Measurements from ENCODE around the gene VPS37B.
A peak's percentile ranks its signal among the peaks of the same experiment; 100 is the strongest.
"Not testable (repeated sequence)": the region's sequence is repeated elsewhere in the genome, so short reads cannot be mapped to it uniquely, and the experiment has no call there.

The VPS37B gene

GRCh38 chr12:122876731-122877130 is 19.2 kb downstream of the VPS37B start:
- no peak for DNase-seq (ENCODE audit: low spot score)

GRCh38 chr12:122876281-122876680 is 19.6 kb downstream of the VPS37B start:
- not testable (repeated sequence) for DNase-seq (ENCODE audit: low spot score)

More at GRCh38 chr12:122876731-122877130, 19.2 kb downstream of the VPS37B start:
- no peak for TF ChIP-seq CTCF (IDR thresholded peaks at IDR 0.05; ENCODE audit: extremely low read depth, missing control alignments)

GRCh38 chr12:122875590-122876220 is 20.2 kb downstream of the VPS37B start:
- no peak for TF ChIP-seq CTCF (IDR thresholded peaks at IDR 0.05; ENCODE audit: extremely low read depth, missing control alignments)
- peak; percentile 58 for DNase-seq (ENCODE audit: low spot score)

GRCh38 chr12:122874081-122874480 is 21.8 kb downstream of the VPS37B start:
- no peak for TF ChIP-seq CTCF (IDR thresholded peaks at IDR 0.05; ENCODE audit: extremely low read depth, missing control alignments)

GRCh38 chr12:122873540-122873939 is 22.4 kb downstream of the VPS37B start:
- no peak for DNase-seq (ENCODE audit: low spot score)
- no peak for TF ChIP-seq CTCF (IDR thresholded peaks at IDR 0.05; ENCODE audit: extremely low read depth, missing control alignments)

More at GRCh38 chr12:122874081-122874480, 21.8 kb downstream of the VPS37B start:
- DNase-seq (ENCODE audit: low spot score) = no peak

GRCh38 chr12:122872815-122873361 is 23.0 kb downstream of the VPS37B start:
- TF ChIP-seq CTCF (IDR thresholded peaks at IDR 0.05; ENCODE audit: extremely low read depth, missing control alignments) = no peak
- DNase-seq (ENCODE audit: low spot score) = no peak

GRCh38 chr12:122871851-122872780 is 23.8 kb downstream of the VPS37B start:
- TF ChIP-seq CTCF (IDR thresholded peaks at IDR 0.05; ENCODE audit: extremely low read depth, missing control alignments) = no peak
- DNase-seq (ENCODE audit: low spot score) = peak; percentile 68
